Measurements from ENCODE around the gene COL19A1.

The COL19A1 gene

DNA sequence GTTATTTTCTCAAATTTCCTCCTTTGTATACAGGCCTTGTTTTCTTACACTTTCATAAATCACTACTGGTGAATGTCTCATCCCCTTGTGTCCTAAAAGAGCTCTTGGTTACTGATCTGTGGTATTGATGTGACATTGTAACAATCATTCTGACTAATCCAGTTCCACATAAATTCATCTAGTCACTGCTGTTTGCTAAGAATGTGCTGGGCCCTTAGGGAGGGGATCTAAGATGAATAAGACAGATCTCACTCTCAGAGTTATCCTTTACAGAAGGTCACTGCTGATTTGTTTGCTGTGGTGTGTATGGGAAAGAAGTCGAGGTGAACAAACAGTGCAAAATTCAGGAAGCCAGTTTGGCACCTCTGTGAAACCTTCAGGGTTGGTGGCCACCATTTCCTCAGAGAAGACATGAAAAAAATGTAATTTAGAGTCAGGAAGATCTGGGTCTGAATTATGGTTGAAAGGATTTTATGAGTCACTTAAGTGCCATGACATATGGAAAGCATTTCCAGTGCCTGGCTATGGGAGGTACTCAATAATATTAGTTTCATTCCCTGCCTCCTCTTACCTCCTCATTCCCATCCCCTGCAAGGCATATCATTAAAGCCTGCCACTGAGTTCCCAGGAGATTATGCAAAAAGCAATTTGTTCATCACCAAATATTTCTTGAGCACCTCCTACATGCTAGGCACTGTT is 314.7 kb downstream of the COL19A1 start:
- DNase-seq = no peak

DNA sequence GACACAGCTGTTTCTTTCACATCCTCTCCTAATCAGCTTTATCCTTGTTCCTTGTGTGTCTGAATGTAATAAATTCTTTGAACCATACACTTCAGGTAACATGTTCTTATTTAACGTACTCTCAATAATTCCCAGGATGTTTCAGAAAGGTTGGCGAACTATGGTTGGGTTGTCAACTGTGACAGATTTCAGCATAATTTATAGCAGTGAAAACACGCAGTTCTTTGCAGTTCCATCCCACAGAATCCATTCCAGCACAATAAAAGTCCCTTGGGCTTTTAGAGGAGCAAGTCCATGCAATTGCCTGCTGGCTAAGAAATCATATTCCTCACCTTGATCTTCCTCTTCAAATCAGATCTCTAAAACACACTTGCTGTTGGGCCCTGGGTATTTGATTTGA is 317.2 kb downstream of the COL19A1 start:
- DNase-seq = no peak

DNA sequence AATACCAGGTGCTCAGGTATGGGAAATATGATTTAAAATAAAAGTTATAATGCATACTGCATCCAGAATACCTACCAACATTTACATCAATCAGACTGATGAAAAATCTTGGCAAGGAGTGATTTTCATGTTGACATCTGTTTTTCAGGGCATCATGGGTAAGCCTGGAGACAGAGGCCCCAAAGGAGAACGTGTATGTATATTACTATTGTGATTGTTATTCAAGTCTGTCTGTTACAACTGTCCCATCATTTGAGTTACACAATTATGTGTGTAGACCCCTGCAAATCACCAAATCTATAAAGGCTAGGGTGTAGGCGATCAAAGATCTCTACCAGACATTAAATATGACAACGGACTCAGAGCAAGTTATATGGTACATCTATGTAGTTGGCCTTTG is 318.4 kb downstream of the COL19A1 start:
- DNase-seq = no peak

DNA sequence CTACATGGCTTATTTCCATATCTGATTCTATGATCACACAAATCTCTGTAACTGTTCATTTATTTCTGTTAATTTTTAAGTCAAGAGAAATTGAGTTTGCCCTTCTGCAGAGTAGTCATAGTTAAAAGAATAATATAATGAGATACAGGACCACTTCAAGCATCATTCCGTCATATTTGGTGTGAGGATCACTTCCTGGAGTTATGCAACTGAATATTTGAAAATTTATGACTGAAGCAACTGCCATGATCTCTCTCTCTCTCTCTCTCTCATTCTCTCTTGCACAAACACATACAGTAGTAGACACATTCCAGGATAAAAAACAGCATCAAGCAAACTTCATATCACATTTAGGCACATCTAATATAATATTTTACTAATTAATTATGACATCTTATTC is 320.1 kb downstream of the COL19A1 start:
- no peak for DNase-seq

DNA sequence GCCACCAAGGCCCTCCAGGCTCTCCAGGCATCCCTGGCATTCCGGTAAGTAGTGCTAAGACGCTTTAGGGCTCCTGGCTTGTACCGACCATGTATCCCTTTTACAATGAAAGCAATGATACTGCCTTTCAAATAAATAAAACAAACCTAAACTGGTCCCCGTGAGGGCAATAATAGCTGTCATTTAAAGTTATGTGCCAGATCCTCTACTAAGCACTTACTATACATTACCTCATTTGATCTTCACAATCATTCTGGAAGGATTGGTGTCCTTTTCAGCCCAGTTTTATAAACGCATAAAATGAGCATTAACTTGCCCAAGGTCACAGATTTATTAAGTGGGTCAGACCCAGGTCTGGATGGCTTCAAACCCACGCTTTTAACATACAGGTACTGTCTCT is 321.8 kb downstream of the COL19A1 start:
- no peak for DNase-seq

DNA sequence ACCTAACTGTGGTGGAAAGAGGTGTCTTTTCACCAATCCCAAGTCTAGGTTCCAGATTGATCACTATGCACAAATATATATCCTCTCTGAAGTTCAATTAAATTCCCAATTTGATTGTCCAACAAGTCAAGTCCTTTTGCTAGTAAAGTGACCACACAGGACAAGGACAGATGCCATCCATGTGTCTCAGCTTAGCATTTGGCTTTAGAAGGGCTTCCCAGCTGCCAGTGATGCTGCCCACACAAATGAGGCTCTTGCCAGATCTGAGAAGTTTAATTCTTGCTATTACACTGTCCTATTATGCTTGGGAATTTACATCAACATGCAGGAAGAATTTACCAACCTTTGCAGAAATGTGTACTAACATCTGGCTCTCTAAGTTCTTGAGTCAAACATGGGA is 328.1 kb downstream of the COL19A1 start:
- no peak for DNase-seq

DNA sequence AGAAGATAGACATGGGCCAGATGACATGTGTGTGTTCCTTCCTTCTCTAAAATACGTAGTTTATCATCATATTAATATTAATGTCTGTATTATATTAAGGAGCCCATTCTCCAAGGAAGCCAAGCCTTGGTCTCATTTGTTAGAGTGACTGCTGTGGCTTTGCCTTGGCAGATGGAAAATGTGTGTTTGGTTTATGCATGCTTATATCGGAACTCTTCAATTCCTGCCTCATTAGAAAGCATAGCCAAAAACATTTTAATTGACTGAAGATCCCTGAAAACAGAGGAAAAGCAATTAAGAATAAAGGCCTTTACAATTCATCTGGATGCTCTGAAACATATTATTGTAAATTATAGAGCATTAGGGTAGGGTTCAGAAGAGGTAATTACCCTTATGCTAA is 330.2 kb downstream of the COL19A1 start:
- DNase-seq = no peak

DNA sequence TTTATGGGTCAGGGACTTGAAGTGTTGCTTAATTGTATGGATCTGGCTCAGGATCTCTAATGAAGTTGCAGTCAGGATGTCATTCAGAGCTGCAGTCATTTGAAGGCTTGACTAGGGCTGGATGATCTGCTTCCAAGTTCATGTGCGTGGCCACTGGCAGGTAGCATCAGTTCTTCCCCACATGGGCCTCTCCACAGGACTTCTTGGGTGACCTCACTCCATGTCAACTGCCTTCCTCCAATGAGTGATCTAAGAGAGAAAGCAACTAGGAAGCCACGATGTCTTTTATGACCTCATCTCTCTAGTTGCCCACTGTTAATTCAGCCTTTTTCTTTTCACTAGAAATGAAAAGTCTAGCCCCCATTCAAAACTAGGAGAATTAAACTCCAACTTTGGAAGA is 332.4 kb downstream of the COL19A1 start:
- DNase-seq = no peak

DNA sequence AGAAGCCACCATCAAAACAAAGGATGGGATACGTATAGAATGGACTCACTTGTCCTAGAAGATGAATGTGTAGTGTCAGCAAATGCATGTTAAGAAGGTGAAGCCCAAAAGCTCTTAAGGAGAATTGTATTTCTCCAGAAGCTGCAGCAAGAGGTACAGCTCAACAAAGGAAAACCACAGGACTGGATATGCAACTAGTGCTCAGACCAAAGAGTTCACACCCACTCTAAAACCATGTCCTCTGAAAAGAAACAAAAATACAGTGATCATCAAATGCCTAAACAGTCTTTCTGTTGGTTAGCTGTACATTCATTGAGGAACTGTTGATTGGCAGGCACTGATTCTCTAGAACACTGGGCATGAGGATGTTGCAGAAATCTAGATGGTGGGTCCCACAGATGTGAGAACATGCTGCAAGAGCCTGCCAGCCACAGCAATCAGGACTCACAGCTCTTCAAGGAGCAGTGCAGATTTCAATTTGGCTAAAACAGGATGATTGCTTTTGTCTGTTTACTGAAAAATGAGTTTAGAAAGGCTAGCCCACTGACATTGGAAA is 342.0 kb downstream of the COL19A1 start:
- DNase-seq = no peak

DNA sequence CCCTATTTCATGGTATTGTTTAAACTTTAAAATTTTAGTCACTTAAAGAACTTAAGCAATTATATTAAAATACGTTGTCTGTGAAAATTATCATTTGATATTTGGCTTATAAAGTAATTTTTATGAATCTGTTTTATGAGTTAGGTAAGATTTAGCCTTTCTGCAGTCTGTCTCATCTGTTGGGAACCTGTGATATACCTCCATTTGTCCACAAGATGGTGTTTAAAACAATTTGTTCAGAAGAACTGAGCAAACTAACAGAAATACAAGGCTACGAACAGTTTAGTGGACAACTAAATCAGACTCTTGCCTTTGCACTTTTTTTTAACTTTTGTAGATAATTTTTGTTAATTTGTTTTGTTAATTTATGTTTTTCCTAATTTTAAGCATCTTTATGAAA is 344.1 kb downstream of the COL19A1 start:
- DNase-seq = no peak

DNA sequence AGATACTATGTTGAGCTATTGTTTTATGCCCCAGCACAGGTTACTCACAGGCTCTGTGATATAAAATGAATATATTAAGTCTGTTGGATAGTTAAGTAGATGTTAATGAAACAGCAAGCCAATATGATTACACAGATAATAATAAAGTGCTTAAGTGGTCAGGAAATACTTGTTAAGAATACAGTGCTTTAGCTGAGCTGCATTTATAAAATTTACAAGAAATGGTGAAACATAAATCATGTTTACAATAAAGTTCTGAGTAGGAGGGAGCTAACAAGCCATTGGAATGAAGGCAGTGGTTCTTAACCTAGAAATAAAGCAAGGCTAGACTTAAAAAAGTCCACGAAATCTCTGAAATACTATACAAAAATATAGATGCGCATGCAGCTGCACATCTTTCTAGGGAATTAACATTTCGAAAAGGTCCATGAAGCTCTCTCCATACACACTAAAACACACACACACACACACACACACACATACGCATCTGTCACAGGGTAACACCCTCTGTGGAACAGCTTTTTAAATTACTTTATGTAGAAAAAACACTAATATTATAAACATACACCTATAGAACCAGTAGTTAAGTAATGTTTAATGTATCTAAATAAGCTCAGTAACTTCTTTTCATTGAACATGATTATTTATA is 349.2 kb downstream of the COL19A1 start:
- no peak for DNase-seq

DNA sequence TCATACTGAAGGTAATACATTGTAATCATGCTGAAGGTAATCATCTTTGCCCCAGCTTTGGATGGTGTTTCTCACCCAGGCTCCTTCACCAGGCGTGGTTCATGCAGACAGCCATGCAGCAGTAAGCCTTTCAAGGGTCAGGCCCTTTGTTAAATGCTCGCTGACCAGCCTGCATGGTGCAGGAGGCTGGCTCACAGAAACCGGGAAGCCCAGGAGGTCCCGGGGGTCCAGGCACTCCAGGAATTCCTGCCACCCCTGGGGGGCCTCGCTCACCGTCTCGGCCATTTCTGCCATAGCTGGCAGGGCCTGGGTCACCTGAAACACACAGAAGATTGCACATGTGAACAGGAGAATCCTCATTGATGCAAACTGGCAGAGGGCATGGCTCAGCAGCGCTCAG is 350.4 kb downstream of the COL19A1 start:
- no peak for DNase-seq

DNA sequence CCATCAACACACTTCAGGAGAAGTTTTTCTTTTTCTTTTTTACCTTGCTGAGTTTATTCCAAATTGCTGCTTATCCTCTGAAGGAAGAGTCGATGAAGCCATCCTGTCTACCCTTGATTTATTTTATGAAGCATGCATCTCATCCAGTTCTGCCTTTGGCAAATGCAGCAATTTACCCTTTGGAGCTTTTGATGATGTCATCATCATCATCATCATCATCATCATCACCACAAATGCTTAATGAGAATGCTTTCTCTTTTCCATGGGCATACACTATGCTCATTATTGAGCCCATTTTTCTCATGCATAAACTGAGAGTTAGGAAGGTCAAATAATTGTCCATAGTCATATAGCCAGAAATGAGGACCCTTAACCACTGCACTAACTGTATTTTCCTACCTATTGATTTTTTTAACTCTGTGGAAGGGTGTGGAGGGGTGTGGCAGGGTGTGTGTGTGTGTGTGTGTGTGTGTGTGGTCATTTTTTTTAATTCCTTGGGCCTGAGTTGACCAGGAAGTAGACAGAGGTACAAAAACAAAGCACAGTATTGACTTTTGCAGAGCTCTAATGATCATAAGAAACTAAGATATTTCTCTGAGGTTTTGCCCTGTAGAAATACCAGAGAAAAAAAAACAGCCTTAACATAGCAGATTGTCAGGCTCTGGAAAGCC is 353.7 kb downstream of the COL19A1 start:
- DNase-seq = no peak

DNA sequence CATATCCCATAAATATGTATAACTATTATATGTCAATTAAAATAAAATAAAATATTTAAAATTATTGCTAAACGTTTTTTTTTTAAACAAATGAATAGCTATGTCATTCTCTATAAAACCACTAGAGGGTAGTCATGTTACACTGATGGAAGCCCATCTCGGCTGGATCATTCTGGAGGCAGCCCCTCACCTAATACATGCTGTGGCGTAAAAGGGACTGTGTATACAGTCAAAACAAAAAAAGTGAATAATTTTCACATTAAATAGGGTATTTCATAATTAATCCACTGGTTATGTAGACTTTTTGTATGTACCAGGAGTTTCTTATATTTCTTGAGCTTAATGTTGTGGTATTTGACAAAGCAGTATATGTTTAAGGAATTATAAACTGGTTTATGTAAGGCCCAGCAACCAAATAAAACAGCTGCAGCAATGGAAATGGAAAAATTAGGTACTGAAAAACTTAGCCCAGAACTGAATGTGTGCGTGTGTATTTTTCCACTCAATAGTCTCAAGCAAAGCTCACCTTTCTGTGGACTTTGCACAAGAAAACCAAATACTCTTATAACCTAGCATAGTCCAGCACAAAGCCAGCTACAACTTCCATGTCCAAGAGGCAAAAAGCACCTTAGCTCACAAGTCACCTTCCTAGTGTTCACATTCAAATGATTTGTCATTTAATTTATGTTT is 354.8 kb downstream of the COL19A1 start:
- DNase-seq = peak; percentile 15 to 53 (median 50)

DNA sequence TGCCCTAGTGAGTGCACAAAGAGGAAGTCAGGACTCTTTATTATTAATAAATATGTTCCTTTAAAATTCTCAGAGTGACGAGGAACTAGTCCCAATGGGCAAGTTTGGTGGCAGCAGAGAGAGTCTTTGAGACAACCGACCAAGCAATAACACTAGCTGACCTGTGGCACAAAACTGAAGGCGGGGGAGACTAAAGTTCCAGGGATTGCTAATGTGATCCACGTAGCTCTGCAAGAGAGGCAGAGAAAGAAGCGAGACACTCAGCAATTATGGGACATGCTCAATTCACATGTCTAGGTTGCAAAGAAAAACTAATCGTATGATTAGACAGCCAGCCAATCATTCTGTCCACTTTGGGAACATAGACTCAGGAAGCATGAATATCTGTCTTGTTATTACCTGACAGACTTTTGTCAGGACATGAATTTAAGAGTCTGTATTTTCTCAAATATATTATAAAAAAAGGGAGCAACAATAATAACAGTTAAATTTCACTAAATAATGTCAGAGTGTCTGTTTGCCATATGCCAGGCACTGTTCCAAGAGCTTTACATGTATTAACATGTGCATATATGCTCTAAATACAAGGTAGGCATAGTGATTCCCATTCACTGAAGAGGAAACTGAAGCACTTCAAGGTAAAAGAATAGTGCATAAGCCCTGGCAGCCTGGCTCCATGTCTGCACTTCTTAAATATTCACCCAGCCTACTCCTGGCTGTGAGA is 355.5 kb downstream of the COL19A1 start:
- peak in 1 of 3 donors; percentile 3 for DNase-seq

DNA sequence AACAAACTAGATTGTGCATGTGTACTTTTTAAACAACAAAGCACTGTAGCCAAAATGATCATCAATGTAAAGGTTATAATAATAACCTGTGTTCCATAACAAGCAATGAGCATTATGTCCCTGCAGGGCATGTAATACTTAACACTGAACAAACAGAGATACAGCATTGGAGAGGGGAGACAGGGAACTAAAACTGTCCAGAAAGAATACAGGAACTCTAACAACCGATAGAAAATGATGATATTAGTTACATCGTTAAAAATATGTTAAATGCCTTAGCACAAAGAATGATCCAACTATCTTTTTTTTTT is 356.0 kb downstream of the COL19A1 start:
- DNase-seq = no peak

DNA sequence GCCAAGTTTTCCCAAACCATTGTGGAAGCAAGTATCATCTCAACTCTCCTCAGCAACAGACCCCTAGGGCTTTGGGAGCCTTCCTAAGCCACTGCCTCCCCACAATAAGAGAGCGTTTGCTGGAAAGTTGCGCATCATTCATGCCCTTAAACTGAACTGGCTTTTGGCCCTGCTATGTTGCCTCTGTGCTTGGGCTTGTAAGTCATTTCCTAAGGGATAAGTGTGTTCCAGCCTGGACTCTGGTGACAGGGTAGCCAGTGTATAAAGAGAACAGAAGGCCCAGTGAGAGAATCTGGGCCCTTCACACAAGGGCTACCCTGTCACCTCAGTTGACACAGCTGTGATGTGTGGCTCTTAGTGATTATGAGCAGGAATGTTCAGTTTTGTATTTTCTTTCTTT is 358.7 kb downstream of the COL19A1 start:
- no peak for DNase-seq

DNA sequence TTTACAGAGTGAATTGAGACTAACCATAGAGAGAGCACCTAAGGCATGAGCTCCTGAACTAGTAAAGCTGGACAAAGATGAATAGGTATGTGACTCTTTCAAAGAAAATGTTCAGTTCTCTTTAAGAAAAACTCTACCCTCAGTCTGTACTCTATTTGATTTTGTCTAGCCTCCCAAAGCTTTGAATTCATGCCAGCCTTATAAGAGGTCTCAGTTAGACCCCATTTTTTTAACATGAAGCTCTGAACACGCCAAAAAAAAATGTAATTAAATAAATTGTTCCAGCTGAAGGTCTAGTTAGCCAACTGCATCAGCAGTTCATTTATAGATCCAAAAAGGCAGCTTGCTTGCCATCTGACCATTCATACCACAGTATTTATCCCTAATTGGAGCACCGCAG is 365.0 kb downstream of the COL19A1 start:
- DNase-seq = no peak

DNA sequence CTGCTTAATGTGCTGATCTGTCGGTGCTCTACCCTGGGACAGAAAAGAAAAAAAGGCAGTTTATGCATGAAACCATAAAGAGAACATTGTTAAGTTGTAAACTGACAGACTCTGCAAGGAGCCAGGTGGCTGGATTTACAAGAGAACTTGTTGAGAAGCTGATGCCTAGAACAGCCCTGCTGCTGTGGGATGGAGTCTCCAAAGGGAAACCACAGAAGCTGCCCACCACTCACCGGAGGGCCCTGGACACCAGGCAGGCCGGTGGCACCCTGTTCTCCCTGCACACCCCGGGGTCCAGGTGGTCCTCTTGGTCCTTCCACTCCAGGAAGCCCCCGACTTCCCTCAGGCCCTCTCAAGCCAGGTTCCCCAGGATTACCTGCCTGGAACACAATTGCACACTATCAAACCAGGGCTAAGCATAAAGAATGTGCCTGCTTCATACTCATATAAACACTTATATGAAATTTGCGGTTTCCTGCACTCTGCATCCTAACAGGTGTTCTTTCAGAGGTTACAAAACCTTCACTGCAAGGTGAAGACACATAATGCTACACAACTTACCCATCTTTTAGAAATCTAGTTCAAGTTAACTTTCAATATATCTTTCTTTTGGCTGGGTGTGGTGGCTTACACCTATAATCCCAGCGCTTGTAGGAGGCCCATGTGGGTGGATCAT is 368.3 kb downstream of the COL19A1 start:
- DNase-seq = no peak

DNA sequence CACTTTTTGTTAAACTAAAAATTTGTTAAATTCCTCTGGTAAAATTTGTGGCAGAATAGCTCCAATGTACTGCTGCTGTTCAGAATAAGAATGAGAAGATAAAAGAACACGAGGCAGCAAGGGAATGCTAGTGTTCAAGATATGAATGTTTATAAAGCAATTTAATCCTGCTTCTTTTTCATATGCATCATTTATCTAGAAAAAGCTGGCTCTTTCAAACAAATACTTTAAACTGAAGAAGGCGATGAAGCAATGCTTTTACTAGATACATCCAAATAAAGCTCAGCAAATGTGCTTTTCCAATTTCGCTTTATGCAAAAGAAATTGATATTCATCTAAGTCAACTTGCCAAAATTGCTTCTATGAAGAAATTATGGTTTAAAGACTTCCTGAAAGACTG is 370.0 kb downstream of the COL19A1 start:
- DNase-seq = no peak

DNA sequence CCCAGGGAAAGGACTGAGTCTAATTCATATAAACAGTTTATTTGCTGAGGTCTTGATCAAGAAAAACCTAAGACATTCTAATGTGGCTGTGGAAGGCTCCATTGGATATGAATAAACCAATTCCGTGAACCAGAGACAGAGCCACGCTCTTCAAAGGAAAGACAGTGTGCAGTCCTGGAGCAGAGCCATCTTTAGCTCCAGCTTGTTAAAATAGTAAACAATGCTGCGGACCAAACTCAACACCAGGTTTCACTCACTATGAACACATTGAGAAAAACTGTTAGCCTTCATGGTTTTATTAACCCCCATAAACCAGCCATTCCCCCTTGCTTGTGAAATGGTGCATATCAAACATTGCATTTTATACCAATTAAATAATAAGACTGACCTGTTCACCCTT is 374.7 kb downstream of the COL19A1 start:
- DNase-seq = no peak

DNA sequence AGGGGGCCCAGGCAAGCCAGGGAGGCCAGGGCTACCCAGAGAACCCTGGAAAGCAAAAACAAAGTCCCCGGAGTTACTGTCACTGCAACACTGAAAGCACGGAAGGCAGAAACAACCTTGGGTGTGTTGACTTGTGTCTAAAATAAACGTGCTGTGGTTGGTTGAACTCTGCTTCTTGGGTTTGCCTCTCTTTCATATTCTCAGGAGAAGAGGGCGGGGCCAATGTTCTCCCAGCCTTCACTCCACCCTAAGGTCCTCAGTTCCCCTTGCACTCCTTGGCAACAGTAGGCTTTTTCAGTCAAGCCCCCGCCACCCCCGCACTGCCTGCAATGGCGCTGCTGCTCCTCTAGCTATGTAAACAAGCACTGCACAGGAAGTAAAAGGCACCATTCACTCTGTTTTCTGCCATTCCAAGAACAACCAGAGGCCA is 375.6 kb downstream of the COL19A1 start:
- DNase-seq = no peak

All from suppressor macrophage treated with lipopolysaccharide for 1 hour (primary cell).